ENCODE results near the gene ATG16L2.

DNA sequence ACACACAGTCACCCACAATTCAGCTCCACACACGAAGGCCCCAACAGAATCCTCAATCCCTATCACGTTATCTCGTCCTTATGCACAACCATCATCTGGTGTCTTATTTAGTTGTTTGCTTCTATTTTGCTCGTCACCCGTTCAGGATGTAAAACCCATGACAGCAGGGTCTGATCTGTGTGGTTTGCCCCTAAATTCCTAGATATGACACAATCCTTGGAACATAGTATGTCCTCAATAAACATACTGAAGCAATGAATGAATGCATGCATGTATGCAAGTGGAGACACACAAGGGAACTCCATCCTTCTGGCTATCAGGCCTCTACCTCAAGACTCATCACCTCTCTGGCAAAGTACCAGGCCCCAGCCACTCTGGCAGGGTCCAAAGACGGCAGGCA is 40.5 kb upstream of the ATG16L2 start:
- TF ChIP-seq POLR2AphosphoS5 (IDR thresholded peaks at IDR 0.05; ENCODE audit: insufficient read depth in 1 of 2, low read depth in 1 of 2) (no peak), POLR2A (IDR thresholded peaks at IDR 0.05) (no peak)
- TF ChIP-seq, protein P1, sequence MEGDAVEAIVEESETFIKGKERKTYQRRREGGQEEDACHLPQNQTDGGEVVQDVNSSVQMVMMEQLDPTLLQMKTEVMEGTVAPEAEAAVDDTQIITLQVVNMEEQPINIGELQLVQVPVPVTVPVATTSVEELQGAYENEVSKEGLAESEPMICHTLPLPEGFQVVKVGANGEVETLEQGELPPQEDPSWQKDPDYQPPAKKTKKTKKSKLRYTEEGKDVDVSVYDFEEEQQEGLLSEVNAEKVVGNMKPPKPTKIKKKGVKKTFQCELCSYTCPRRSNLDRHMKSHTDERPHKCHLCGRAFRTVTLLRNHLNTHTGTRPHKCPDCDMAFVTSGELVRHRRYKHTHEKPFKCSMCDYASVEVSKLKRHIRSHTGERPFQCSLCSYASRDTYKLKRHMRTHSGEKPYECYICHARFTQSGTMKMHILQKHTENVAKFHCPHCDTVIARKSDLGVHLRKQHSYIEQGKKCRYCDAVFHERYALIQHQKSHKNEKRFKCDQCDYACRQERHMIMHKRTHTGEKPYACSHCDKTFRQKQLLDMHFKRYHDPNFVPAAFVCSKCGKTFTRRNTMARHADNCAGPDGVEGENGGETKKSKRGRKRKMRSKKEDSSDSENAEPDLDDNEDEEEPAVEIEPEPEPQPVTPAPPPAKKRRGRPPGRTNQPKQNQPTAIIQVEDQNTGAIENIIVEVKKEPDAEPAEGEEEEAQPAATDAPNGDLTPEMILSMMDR (IDR thresholded peaks at IDR 0.05) = no peak

Measured in vagina (tissue), 2 donors.